ENCODE results near the gene IL15RA.

- no peak for TF ChIP-seq JUND (IDR thresholded peaks at IDR 0.05; ENCODE audit: low read length)
- TF ChIP-seq MAX (IDR thresholded peaks at IDR 0.05), result no peak
- no peak for TF ChIP-seq RAD21 (IDR thresholded peaks at IDR 0.05 in 1 of 2, conservative IDR thresholded peaks at IDR 0.05 in 1 of 2; ENCODE audit: low read depth in 2 of 2, low read length in 2 of 2)
Observed at GRCh38 chr10:6010569-6010968, 33.2 kb upstream of the IL15RA start.
